B cell (primary cell): Measurements from ENCODE around the gene JMJD6. TPM values are rescaled to one million over a fixed set of nuclear protein-coding genes. Genes with fewer than 3 reads are reported as not detected.

Experiments
- ATAC-seq: fragments of 200-7000 bp; cut with Tn5 transposase; one replicate; pipeline ENCODE4 v1.10.0; 2021; ENCODE audit warnings: low read depth, mild to moderate bottlenecking, moderate number of reproducible peaks, moderate library complexity
- CTCF ChIA-PET: fragments of 350-600 bp; sonication (Branson Sonifier 250); formaldehyde crosslinking; loops from one replicate; lab custom pipeline; 2021; ENCODE audit warnings: antibody characterized with exemption, inconsistent platforms; lab: Charles Lee
- POLR2A ChIA-PET: fragments of 350-600 bp; sonication (Branson Sonifier 250); formaldehyde crosslinking; loops from one replicate; lab custom pipeline; 2021; ENCODE audit warnings: antibody characterized with exemption; lab: Charles Lee
- DNase-seq: peaks from one replicate; pipeline ENCODE4 v3.0.0; 2013
- H2AFZ ChIP-seq: 2 replicates; pipeline ENCODE4 v1.6.1; 2012; ENCODE audit warnings: mild to moderate bottlenecking, low read depth, low read length; ENCODE audit not compliant: insufficient read depth, poor library complexity, severe bottlenecking
- H3K27ac ChIP-seq, 2 donors: 1 replicate in 1 of 2; 2 replicates in 1 of 2; pipeline ENCODE4 v1.5.1; 2012 to 2013; ENCODE audit warnings: low read length in 2 of 2, mild to moderate bottlenecking in 2 of 2, moderate library complexity in 1 of 2
- H3K27me3 ChIP-seq, 4 experiments: fragments of 200-600 bp in 1 of 4; sonication (generic) in 1 of 4; replicated peaks in 1 of 4; 1 replicate in 2 of 4; 2 replicates in 2 of 4; pipeline versions ENCODE4 v1.6.1 to v1.7.0; 2013 to 2016; ENCODE audit warnings: low read length in 3 of 4, mild to moderate bottlenecking in 2 of 4, mixed read lengths in 1 of 4, moderate library complexity in 1 of 4; ENCODE audit not compliant: insufficient read depth in 4 of 4, control insufficient read depth in 3 of 4; ENCODE audit errors: control extremely low read depth in 1 of 4
- H3K36me3 ChIP-seq, 2 experiments: replicated peaks in 1 of 2; 1 replicate in 1 of 2; 2 replicates in 1 of 2; pipeline versions ENCODE4 v1.6.1 to v1.7.1; 2013; ENCODE audit warnings: low read length in 1 of 2; ENCODE audit not compliant: insufficient read depth in 2 of 2, control insufficient read depth in 1 of 2; ENCODE audit errors: control extremely low read depth in 1 of 2, extremely low read depth in 1 of 2
- H3K4me1 ChIP-seq, 2 donors: fragments of 200-600 bp in 1 of 2; sonication (generic) in 1 of 2; 1 replicate in 1 of 2; 2 replicates in 1 of 2; pipeline versions ENCODE4 v1.5.1 to v1.6.1; 2013 to 2017; ENCODE audit warnings: low read length in 2 of 2; ENCODE audit not compliant: control insufficient read depth in 2 of 2, insufficient read depth in 2 of 2
- H3K4me2 ChIP-seq: replicated peaks from 2 replicates; pipeline ENCODE3; 2012; ENCODE audit warnings: mild to moderate bottlenecking, low read depth, low read length; ENCODE audit not compliant: poor library complexity, severe bottlenecking
- H3K4me3 ChIP-seq, 5 experiments: fragments of 200-600 bp in 1 of 5; sonication (generic) in 1 of 5; 1 replicate in 3 of 5; 2 replicates in 2 of 5; pipeline versions ENCODE4 v1.5.1 to v1.7.0; 2011 to 2016; ENCODE audit warnings: low read length in 4 of 5, mild to moderate bottlenecking in 4 of 5, low read depth in 2 of 5, control low read depth in 1 of 5, moderate library complexity in 1 of 5; ENCODE audit not compliant: insufficient read depth in 1 of 5; ENCODE audit errors: control extremely low read depth in 1 of 5, extremely low read depth in 1 of 5
- H3K79me2 ChIP-seq: fragments of 200-600 bp; sonication (generic); one replicate; pipeline ENCODE4 v1.6.0; 2016; ENCODE audit warnings: low read length; ENCODE audit not compliant: control insufficient read depth, insufficient read depth
- H3K9ac ChIP-seq: fragments of 200-600 bp; sonication (generic); 2 replicates; pipeline ENCODE4 v1.6.1; 2017; ENCODE audit warnings: mild to moderate bottlenecking, low read length, moderate library complexity
- H3K9me3 ChIP-seq, 3 donors: one replicate each; pipeline versions ENCODE4 v1.6.1 to v1.7.1; 2013; ENCODE audit warnings: low read length in 2 of 3; ENCODE audit not compliant: control insufficient read depth in 2 of 3, insufficient read depth in 1 of 3; ENCODE audit errors: control extremely low read depth in 1 of 3
- H4K20me1 ChIP-seq: 2 replicates; pipeline ENCODE4 v1.6.0; 2012; ENCODE audit warnings: mild to moderate bottlenecking, low read length; ENCODE audit not compliant: insufficient read depth, control insufficient read depth, poor library complexity, severe bottlenecking
- H3K27ac Mint-ChIP-seq: one replicate; pipeline ENCODE4 v1.8.0; 2021; ENCODE audit warnings: mixed read lengths
- H3K27me3 Mint-ChIP-seq: one replicate; pipeline ENCODE4 v1.8.0; 2021; ENCODE audit warnings: mixed read lengths
- H3K4me1 Mint-ChIP-seq: one replicate; pipeline ENCODE4 v1.8.0; 2021; ENCODE audit warnings: mixed read lengths
- H3K4me3 Mint-ChIP-seq: one replicate; pipeline ENCODE4 v1.8.0; 2021; ENCODE audit warnings: mixed read lengths
- H3K9me3 Mint-ChIP-seq: one replicate; pipeline ENCODE4 v1.8.0; 2022; ENCODE audit warnings: mixed read lengths; ENCODE audit not compliant: insufficient read depth
- CTCF ChIP-seq: fragments of 200-600 bp; IDR thresholded peaks from one replicate; pipeline ENCODE4 v1.8.0; 2022; ENCODE audit warnings: antibody characterized with exemption, mild to moderate bottlenecking
- EZH2 ChIP-seq: IDR thresholded peaks from 2 replicates; pipeline ENCODE4 v1.6.1; 2012; ENCODE audit warnings: borderline replicate concordance, low read depth, mild to moderate bottlenecking, moderate library complexity, low read length; ENCODE audit not compliant: insufficient read depth, poor library complexity, severe bottlenecking
- WGBS: methylation state at CpG from one replicate; pipeline ENCODE4 v1.1.5; 2013; ENCODE audit warnings: missing lambda C conversion rate; ENCODE audit not compliant: insufficient coverage; 5-methylcytosine and 5-hydroxymethylcytosine counted together
- intact Hi-C: fragments of 100-400 bp; cut with micrococcal nuclease; formaldehyde crosslinking; loops from one replicate; pipeline ENCODE4 v1.10.0; 2022
- polyA plus RNA-seq: library from polyadenylated mRNA; depleted of rRNA; stranded (reverse); fragments of >200 nt; gene quantifications from 2 replicates; pipeline ENCODE4 v1.2.3, GENCODE V29; 2012
- total RNA-seq, 2 donors: library from RNA; stranded (reverse); fragments of 120-200 nt in 1 of 2; gene quantifications; 1 replicate in 1 of 2; 2 replicates in 1 of 2; pipeline versions ENCODE4 v1.2.3 to v1.2.4, GENCODE V29; 2013 to 2022

Gene JMJD6
- total and polyA plus RNA-seq, 2 donors (not counting 1 experiment from before 2014, with no cell fraction given), result 38.2 to 45.0 TPM

- Mint-ChIP-seq H3K27me3 (no peaks in the 10 kb centered on the region), H3K4me3 (no peak overlapping the region), H3K27ac (no peak overlapping the region), H3K9me3 (no peaks in the 10 kb centered on the region), H3K4me1 (peaks cover 29% of the 10 kb centered on the region)
- no peak overlapping the region for H3K4me2 ChIP-seq
- peaks cover 15 to 39% of the 10 kb centered on the region in 2 experiments for H3K36me3 ChIP-seq
- DNase-seq (no peak), ATAC-seq (no peak)
- CTCF ChIA-PET, result interaction anchor here (1.0 to 7.4 kb wide), 12 partner anchors 11 to 191 kb away, joined by 3 to 56 read pairs (median 10); partner anchors contain the start of genes JMJD6 and METTL23
- H4K20me1 ChIP-seq, result peaks cover 12% of the 10 kb centered on the region
- intact Hi-C loops, result loop anchor here (2.0 to 5.0 kb wide), 2 partner anchors 157 to 192 kb away; no protein-coding TSS in a partner anchor
- no peak overlapping the region for H3K4me3 ChIP-seq
- H3K9ac ChIP-seq, result no peak overlapping the region
- no peaks in the 10 kb centered on the region for H3K9me3 ChIP-seq
- peaks cover 27 to 36% of the 10 kb centered on the region in 2 donors for H3K4me1 ChIP-seq
- H3K27ac ChIP-seq, result no peak overlapping the region
- TF ChIP-seq CTCF, result no peak
- no peak for TF ChIP-seq EZH2
- H2AFZ ChIP-seq, result no peak overlapping the region
- peaks cover 16% of the 10 kb centered on the region for H3K79me2 ChIP-seq
- 93% methylated on average over 5 of the region's 5 CpGs for WGBS
- POLR2A ChIA-PET, result no interaction called here
- no peaks in the 10 kb centered on the region for H3K27me3 ChIP-seq
Observed at GRCh38 chr17:76714336-76714735, 12.1 kb downstream of the JMJD6 start.

GRCh38 chr17:76713765-76714164 lies 12.6 kb downstream of the JMJD6 start:
- H3K4me1 Mint-ChIP-seq, result peaks cover 30% of the 10 kb centered on the region
- WGBS, result 98% methylated on average over 6 of the region's 7 CpGs
- H3K4me3 Mint-ChIP-seq, result no peak overlapping the region

More at GRCh38 chr17:76713765-76714164, 12.6 kb downstream of the JMJD6 start:
- peaks cover 13 to 33% of the 10 kb centered on the region in 2 experiments for H3K36me3 ChIP-seq
- intact Hi-C loops, result loop anchor here (2.0 to 5.0 kb wide), 2 partner anchors 156 to 191 kb away; no protein-coding TSS in a partner anchor
- no peak overlapping the region for H3K4me3 ChIP-seq
- H3K27me3 ChIP-seq, result no peaks in the 10 kb centered on the region
- peaks cover 27 to 36% of the 10 kb centered on the region in 2 donors for H3K4me1 ChIP-seq
- peaks cover 12% of the 10 kb centered on the region for H4K20me1 ChIP-seq
- ChIA-PET CTCF (interaction anchor here (1.0 to 7.4 kb wide), 14 partner anchors 11 to 190 kb away, joined by 3 to 56 read pairs (median 4); partner anchors contain the start of genes JMJD6 and METTL23), POLR2A (no interaction called here)
- H3K9ac ChIP-seq, result no peak overlapping the region
- no peaks in the 10 kb centered on the region for H3K27me3 Mint-ChIP-seq
- DNase-seq, result peak; percentile 8
- ATAC-seq, result no peak
- peaks cover 16% of the 10 kb centered on the region for H3K79me2 ChIP-seq
- no peaks in the 10 kb centered on the region for H3K9me3 ChIP-seq
- no peak overlapping the region for H3K27ac Mint-ChIP-seq
- H3K4me2 ChIP-seq, result no peak overlapping the region
- TF ChIP-seq CTCF (no peak), EZH2 (no peak)
- no peak overlapping the region for H2AFZ ChIP-seq
- H3K27ac ChIP-seq, result no peak overlapping the region
- H3K9me3 Mint-ChIP-seq, result no peaks in the 10 kb centered on the region
